HG02759 (cell line): ENCODE results near the gene SERINC4.
"Not testable (repeated sequence)": the region's sequence is repeated elsewhere in the genome, so short reads cannot be mapped to it uniquely, and the experiment has no call there.

ENCODE experiments used
- ATAC-seq: cut with Tn5 transposase; IDR thresholded peaks from one replicate; pipeline ENCODE4 v1.9.1; 2021; ENCODE audit warnings: mild to moderate bottlenecking, moderate library complexity; ENCODE audit not compliant: unreplicated experiment

SERINC4 gene

GRCh38 chr15:43799945-43800285 is at the start of gene SERINC4:
Gene SERINC4, minus strand, starts transcription at chr15:43800220. Its CDS starts 234 bp downstream, at chr15:43799986.
- ATAC-seq = no peak

- ATAC-seq = no peak
Measured at GRCh38 chr15:43845421-43845820, 45.4 kb upstream of the SERINC4 start.

GRCh38 chr15:43832485-43832884 is 32.5 kb upstream of the SERINC4 start:
- ATAC-seq = not testable (repeated sequence)

- ATAC-seq = not testable (repeated sequence)
Measured at GRCh38 chr15:43831519-43832052, 31.6 kb upstream of the SERINC4 start.

- ATAC-seq = not testable (repeated sequence)
Measured at GRCh38 chr15:43830691-43831275, 30.8 kb upstream of the SERINC4 start.

GRCh38 chr15:43829951-43830540 is 30.0 kb upstream of the SERINC4 start:
- ATAC-seq = not testable (repeated sequence)

- no peak for ATAC-seq
Measured at GRCh38 chr15:43828061-43828657, 28.1 kb upstream of the SERINC4 start.

GRCh38 chr15:43826508-43827341 is 26.7 kb upstream of the SERINC4 start, which contains the start of gene WDR76:
Gene WDR76, plus strand, starts transcription at chr15:43827002. Its CDS starts 31 bp downstream, at chr15:43827033.
- ATAC-seq = peak; percentile 72

GRCh38 chr15:43826029-43826507 is 26.0 kb upstream of the SERINC4 start:
- ATAC-seq = no peak

- ATAC-seq = not testable (repeated sequence)
Measured at GRCh38 chr15:43825305-43825704, 25.3 kb upstream of the SERINC4 start.

- peak; percentile 81 for ATAC-seq
Measured at GRCh38 chr15:43824302-43825246, 24.6 kb upstream of the SERINC4 start, which contains the start of gene MFAP1. Gene MFAP1, minus strand, starts transcription at chr15:43824690. Its CDS starts 121 bp downstream, at chr15:43824569.

GRCh38 chr15:43821505-43821904 is 21.5 kb upstream of the SERINC4 start:
- ATAC-seq = no peak

GRCh38 chr15:43815064-43815463 is 15.0 kb upstream of the SERINC4 start:
- ATAC-seq = not testable (repeated sequence)

GRCh38 chr15:43808960-43809678 is 9.1 kb upstream of the SERINC4 start:
- peak; percentile 71 for ATAC-seq

- ATAC-seq = no peak
Measured at GRCh38 chr15:43808435-43808950, 8.5 kb upstream of the SERINC4 start.

- not testable (repeated sequence) for ATAC-seq
Measured at GRCh38 chr15:43802676-43803075, 2.7 kb upstream of the SERINC4 start.

- peak; percentile 86 for ATAC-seq
Measured at GRCh38 chr15:43800286-43801141, 494 bp upstream of the SERINC4 start, which contains the start of gene HYPK. Gene HYPK, plus strand, starts transcription at chr15:43800599. Its CDS starts 24 bp downstream, at chr15:43800623.
